IPS-18a (cell line): ENCODE data around the gene LY9.

ENCODE experiments used
- H3K27ac ChIP-seq: one replicate; pipeline ENCODE4 v1.5.1; 2013; ENCODE audit warnings: low read length
- H3K27me3 ChIP-seq: one replicate; pipeline ENCODE4 v1.6.1; 2013; ENCODE audit warnings: mild to moderate bottlenecking, low read length; ENCODE audit not compliant: control insufficient read depth, insufficient read depth
- H3K36me3 ChIP-seq: one replicate; pipeline ENCODE4 v1.6.1; 2013; ENCODE audit warnings: low read depth, low read length; ENCODE audit not compliant: control insufficient read depth
- H3K4me1 ChIP-seq: one replicate; pipeline ENCODE4 v1.6.1; 2013; ENCODE audit warnings: low read depth, low read length; ENCODE audit not compliant: control insufficient read depth
- H3K4me3 ChIP-seq: one replicate; pipeline ENCODE4 v1.5.1; 2013; ENCODE audit warnings: low read length
- H3K9ac ChIP-seq: one replicate; pipeline ENCODE4 v1.6.1; 2013; ENCODE audit warnings: mild to moderate bottlenecking, low read length, moderate library complexity
- H3K9me3 ChIP-seq: one replicate; pipeline ENCODE4 v1.6.1; 2013; ENCODE audit warnings: low read depth, low read length; ENCODE audit not compliant: control insufficient read depth

Gene LY9

DNA sequence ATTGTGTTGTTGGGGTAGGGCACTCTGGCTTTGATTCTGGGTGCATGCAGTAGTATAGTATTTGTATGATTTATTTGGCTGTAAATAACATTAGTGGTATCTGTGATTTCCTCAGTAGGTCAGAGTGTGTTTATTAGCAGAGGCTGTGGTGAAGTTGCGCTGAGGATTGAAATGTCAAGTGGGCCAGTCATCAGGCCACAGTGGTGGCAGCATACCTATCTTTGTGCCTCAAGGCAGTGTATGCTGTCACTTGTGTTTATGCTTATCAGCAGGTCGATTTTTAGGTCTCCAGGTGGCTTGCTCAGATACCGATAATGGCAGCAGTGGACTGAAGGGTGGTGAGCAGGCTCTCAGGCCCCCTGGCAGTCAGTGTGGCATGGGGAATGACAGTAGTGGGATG is 11.3 kb downstream of the LY9 start:
- Histone ChIP-seq H3K4me1 (no peaks in the 10 kb centered on the region), H3K27me3 (no peaks in the 10 kb centered on the region), H3K9me3 (no peaks in the 10 kb centered on the region), H3K9ac (no peak overlapping the region), H3K36me3 (no peaks in the 10 kb centered on the region), H3K4me3 (no peak overlapping the region), H3K27ac (no peak overlapping the region)

DNA sequence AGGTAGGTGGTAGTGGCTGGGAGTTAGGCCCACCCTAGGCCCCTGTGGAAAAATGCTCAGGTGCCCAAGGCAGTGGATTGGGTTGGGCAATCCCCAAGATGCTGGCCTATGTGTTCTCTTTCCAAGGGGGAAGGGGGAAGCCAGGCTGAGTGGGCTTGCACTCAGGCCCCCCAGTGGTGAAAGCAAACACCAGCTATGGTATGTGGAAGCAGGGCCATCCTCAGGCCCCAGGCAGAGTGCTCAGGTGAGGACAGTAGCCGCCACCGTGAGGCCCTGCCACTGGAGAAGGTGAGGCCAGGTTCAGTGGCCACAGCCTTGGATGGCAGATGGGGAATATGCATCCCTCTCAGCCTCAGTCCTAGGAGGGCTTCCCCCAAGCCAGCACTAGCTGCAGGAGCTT is 11.8 kb downstream of the LY9 start:
- Histone ChIP-seq H3K9me3 (no peaks in the 10 kb centered on the region), H3K27me3 (no peaks in the 10 kb centered on the region), H3K36me3 (no peaks in the 10 kb centered on the region), H3K4me1 (no peaks in the 10 kb centered on the region), H3K27ac (no peak overlapping the region), H3K9ac (no peak overlapping the region), H3K4me3 (no peak overlapping the region)

DNA sequence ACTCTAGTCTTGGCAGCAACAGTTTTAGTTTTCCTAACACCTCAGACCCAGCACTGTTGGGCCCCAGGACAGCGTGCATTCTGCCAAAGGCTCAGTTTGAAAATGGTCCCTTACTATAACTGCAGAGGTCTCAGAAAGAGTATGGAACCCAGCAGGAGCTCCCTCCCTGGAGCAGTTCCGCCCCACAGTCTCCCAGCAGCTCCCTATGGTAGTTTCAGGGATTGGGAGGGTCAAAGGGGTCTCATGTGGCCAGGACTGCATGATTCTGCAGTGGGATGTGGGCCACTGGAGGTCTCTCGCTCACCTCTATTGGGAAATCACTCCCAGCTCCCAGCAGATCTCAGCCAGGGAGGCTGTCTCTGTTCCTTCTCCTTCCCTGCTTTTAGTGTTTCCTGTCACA is 12.3 kb downstream of the LY9 start:
- Histone ChIP-seq H3K9ac (no peak overlapping the region), H3K4me1 (no peaks in the 10 kb centered on the region), H3K36me3 (no peaks in the 10 kb centered on the region), H3K4me3 (no peak overlapping the region), H3K9me3 (no peaks in the 10 kb centered on the region), H3K27ac (no peak overlapping the region), H3K27me3 (no peaks in the 10 kb centered on the region)

DNA sequence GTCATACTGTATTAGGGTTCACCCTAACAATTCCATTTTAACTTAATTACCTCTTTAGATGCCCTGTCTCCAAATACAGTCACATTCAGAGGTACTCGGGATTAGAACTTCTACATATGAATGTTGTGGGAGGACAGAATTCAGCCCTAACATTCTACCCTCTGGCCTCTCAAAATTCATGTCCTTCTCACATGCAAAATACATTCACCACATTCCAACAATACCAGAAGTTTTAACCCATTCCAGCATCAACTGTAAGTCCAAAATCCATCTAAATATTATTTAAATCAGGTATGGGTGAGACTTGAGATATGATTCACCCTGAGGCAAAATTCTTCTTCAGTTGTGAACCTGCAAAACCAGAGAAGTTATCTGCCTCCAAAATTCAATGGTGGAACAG is 14.5 kb downstream of the LY9 start:
- H3K9me3 ChIP-seq: no peaks in the 10 kb centered on the region
- no peaks in the 10 kb centered on the region for H3K36me3 ChIP-seq
- H3K27ac ChIP-seq: no peak overlapping the region
- H3K9ac ChIP-seq: no peak overlapping the region
- H3K4me1 ChIP-seq: no peaks in the 10 kb centered on the region
- no peak overlapping the region for H3K4me3 ChIP-seq
- no peaks in the 10 kb centered on the region for H3K27me3 ChIP-seq

DNA sequence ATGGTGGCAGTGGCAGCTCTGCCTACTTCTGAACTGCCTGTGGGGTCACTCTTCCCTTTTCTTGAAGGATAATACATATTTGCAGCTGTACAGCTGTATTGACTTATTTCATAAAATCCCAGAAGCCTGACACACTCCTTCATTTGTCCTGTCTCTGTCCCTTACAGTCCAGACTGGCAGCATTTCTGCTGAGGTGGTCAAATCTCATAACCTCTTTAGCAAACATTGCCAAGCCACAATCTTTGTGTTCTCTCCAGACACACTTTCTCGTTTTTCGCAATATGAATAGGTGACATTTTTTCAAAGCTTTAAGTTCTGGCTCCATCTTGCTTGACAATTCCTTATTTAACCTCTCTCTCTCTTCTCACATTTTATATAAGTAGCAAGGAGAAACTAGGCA is 15.2 kb downstream of the LY9 start:
- no peaks in the 10 kb centered on the region for H3K27me3 ChIP-seq
- no peak overlapping the region for H3K9ac ChIP-seq
- no peaks in the 10 kb centered on the region for H3K9me3 ChIP-seq
- no peak overlapping the region for H3K27ac ChIP-seq
- no peak overlapping the region for H3K4me3 ChIP-seq
- H3K4me1 ChIP-seq: no peaks in the 10 kb centered on the region
- H3K36me3 ChIP-seq: no peaks in the 10 kb centered on the region

DNA sequence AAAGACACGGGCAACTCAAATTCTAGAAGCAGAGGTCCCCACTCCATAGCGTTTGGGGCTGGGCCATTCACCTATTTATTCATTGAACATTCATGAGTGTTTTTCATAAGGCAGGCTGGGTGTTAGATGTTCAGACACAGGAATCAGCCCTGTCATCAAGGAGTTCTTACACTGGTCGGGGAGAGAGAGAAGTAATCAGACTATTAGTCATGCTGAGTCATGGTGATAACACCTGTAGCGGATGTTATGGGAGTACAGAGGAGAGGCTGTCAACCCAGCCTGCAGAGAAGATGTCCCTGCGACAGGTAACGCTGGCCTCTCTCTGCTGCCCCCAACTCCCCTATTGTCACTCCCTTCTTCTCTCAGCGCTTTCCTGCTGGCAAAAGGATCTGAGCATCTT is 17.2 kb downstream of the LY9 start:
- no peak overlapping the region for H3K27ac ChIP-seq
- H3K36me3 ChIP-seq: no peaks in the 10 kb centered on the region
- no peaks in the 10 kb centered on the region for H3K9me3 ChIP-seq
- no peak overlapping the region for H3K9ac ChIP-seq
- H3K4me1 ChIP-seq: peaks cover 3% of the 10 kb centered on the region
- H3K27me3 ChIP-seq: no peaks in the 10 kb centered on the region
- H3K4me3 ChIP-seq: no peak overlapping the region

DNA sequence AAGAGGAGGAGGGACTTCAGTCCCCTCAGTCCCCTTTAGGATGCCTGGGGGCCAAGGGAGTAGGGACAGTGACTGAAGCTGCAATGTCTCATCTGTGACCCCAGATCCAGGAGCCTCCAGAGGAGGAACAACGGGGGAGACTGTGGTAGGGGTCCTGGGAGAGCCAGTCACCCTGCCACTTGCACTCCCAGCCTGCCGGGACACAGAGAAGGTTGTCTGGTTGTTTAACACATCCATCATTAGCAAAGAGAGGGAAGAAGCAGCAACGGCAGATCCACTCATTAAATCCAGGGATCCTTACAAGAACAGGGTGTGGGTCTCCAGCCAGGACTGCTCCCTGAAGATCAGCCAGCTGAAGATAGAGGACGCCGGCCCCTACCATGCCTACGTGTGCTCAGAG is 18.3 kb downstream of the LY9 start:
- Histone ChIP-seq H3K27ac (no peak overlapping the region), H3K4me1 (peaks cover 8% of the 10 kb centered on the region), H3K4me3 (no peak overlapping the region), H3K27me3 (no peaks in the 10 kb centered on the region), H3K9ac (no peak overlapping the region), H3K9me3 (no peaks in the 10 kb centered on the region), H3K36me3 (no peaks in the 10 kb centered on the region)

DNA sequence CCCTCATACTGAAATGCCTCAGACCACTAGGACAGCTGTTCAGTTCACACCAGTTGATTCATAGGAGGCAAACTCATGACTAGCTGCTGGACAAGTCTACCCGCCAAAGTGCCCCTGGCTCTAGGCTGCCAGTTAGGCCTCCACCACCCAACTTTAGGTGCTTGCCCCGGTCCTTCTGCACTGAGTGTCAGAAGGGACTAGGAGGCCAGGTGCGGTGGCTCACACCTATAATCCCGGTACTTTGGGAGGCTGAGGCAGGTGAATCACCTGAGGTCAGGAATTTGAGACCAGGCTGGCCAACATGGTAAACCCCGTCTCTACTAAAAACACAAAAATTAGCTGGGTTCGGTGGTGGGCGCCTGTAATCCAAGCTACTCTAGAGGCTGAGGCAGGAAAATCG is 18.9 kb downstream of the LY9 start:
- no peaks in the 10 kb centered on the region for H3K27me3 ChIP-seq
- no peak overlapping the region for H3K9ac ChIP-seq
- H3K4me1 ChIP-seq: peaks cover 8% of the 10 kb centered on the region
- no peaks in the 10 kb centered on the region for H3K9me3 ChIP-seq
- H3K36me3 ChIP-seq: no peaks in the 10 kb centered on the region
- no peak overlapping the region for H3K4me3 ChIP-seq
- no peak overlapping the region for H3K27ac ChIP-seq

DNA sequence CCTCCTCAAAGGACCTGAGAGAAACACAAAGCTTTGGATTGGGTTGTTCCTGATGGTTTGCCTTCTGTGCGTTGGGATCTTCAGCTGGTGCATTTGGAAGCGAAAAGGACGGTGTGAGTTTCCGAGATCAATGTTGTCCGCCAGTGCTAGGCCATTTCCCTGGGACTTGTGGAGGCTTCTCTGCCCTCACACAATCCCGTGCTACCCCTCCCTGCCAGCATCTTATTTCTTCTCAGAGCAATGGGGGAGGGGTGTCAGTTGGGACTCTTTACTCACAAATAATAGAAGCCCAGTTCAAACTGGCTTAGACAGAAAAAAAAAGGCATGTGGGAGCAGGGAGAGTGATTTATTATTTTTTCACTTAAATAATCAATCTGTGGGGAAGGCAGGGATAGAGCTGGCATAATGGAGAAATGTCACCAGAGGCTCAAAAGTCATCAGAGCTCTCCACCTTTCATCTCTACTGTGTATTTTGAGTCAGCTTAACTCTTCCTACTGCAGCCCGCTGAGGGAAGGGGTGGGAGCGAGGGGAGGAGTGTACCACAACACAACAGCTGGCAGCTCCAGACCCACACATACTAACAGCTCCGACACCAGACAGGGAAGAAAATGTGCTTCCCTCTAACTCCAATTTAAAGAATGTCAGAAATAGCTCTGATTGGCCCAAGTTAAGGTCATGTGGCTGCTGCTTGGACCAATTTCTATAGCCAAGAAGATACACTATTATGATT is 22.4 kb downstream of the LY9 start:
- no peak overlapping the region for H3K9ac ChIP-seq
- no peak overlapping the region for H3K4me3 ChIP-seq
- H3K36me3 ChIP-seq: no peaks in the 10 kb centered on the region
- H3K27ac ChIP-seq: no peak overlapping the region
- H3K4me1 ChIP-seq: peaks cover 8% of the 10 kb centered on the region
- H3K27me3 ChIP-seq: no peaks in the 10 kb centered on the region
- H3K9me3 ChIP-seq: no peaks in the 10 kb centered on the region

DNA sequence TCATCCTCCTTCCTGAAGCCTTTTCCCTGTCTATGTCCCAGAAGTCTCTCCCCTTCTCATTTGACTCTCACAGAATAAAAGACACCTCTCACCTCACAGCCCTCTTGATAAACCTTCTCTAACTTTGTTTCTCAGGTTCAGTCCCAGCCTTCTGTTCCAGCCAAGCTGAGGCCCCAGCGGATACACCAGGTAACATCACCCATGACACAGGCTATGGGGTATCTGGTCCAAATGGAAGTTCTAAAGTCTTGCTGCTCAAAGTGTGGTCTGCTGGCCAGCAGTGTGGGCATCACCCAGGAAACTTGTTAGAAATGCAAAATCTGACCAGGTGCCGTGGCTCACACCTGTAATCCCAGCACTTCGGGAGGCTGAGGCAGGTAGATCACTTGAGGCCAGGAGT is 23.2 kb downstream of the LY9 start:
- Histone ChIP-seq H3K9ac (no peak overlapping the region), H3K9me3 (no peaks in the 10 kb centered on the region), H3K4me1 (peaks cover 8% of the 10 kb centered on the region), H3K4me3 (no peak overlapping the region), H3K27ac (no peak overlapping the region), H3K36me3 (no peaks in the 10 kb centered on the region), H3K27me3 (no peaks in the 10 kb centered on the region)

DNA sequence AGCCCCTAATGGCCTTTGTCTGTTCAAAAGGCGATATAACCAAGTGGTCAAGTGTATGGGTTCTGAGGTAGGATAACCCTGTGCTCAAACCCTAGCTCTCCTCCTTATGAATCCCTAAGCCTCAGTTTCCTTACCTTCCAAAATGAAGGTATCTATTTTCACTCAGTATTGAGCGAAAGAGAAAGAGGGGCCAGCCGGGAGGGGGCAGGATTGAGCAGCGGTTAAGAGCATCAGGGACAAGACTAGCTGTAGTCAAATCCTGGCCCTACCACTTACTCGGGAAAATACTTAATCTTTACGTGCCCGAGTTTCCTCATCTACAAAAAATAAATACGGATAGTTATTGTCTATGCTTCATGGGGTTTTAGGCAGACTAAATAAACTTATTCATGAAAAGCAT is 25.7 kb downstream of the LY9 start:
- Histone ChIP-seq H3K27ac (no peak overlapping the region), H3K9me3 (no peaks in the 10 kb centered on the region), H3K36me3 (no peaks in the 10 kb centered on the region), H3K4me1 (peaks cover 8% of the 10 kb centered on the region), H3K4me3 (no peak overlapping the region), H3K27me3 (no peaks in the 10 kb centered on the region), H3K9ac (no peak overlapping the region)

DNA sequence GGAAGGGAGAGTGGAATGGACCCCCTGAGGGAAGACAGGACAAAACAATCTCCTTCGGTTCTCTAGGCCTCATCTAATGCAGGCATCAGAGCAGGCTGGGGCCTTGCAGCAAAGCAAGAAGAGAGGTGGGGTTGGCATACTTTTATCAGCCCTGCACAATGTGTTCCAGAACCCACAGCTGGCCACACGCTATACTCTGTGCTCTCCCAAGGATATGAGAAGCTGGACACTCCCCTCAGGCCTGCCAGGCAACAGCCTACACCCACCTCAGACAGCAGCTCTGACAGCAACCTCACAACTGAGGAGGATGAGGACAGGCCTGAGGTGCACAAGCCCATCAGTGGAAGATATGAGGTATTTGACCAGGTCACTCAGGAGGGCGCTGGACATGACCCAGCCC is 27.3 kb downstream of the LY9 start:
- Histone ChIP-seq H3K36me3 (no peaks in the 10 kb centered on the region), H3K4me1 (peaks cover 5% of the 10 kb centered on the region)

More for the DNA sequence above, 27.3 kb downstream of the LY9 start:
- no peak overlapping the region for H3K9ac ChIP-seq
- no peaks in the 10 kb centered on the region for H3K9me3 ChIP-seq
- no peaks in the 10 kb centered on the region for H3K27me3 ChIP-seq
- no peak overlapping the region for H3K4me3 ChIP-seq
- H3K27ac ChIP-seq: no peak overlapping the region
